Measurements from ENCODE around the gene KLHDC4. TPM values are rescaled to one million over a fixed set of nuclear protein-coding genes. Genes with fewer than 3 reads are reported as not detected.

The KLHDC4 gene
- polyA plus RNA-seq, 1 of the 3 experiments (the other 2 are of a cell fraction) = 51.2 TPM

- Histone ChIP-seq H3K27me3 (ENCODE audit: insufficient read depth) (no peaks in the 10 kb centered on the region), H3K9me2 (no peaks in the 10 kb centered on the region), H3K9ac (no peak overlapping the region), H3K27ac (ENCODE audit: low read depth in 2 of 2, low read length in 1 of 2) (no peak overlapping the region), H3K4me1 (ENCODE audit: control insufficient read depth in 1 of 2, insufficient read depth in 2 of 2, low read depth in 1 of 2, low read length in 1 of 2) (peaks cover 0 to 12% of the 10 kb centered on the region in 2 experiments; a peak in 1 of 4 replicates), H3K79me2 (ENCODE audit: insufficient read depth) (peaks cover 7% of the 10 kb centered on the region; the same call in 1 of the 2 replicates), H3K4me3 (ENCODE audit: low read depth in 2 of 2, low read length in 1 of 2) (no peak overlapping the region), H3K4me2 (no peak overlapping the region), H3K36me3 (replicated peaks in 1 of 2; ENCODE audit: control insufficient read depth in 1 of 2, insufficient read depth in 2 of 2, low read length in 1 of 2) (peaks cover 9 to 15% of the 10 kb centered on the region in 2 experiments), H4K20me1 (ENCODE audit: insufficient read depth) (no peaks in the 10 kb centered on the region; the same call in 1 of the 2 replicates), H3K9me3 (no peaks in the 10 kb centered on the region), H3F3A (replicated peaks; ENCODE audit: insufficient read depth) (no peaks in the 10 kb centered on the region), H2AFZ (ENCODE audit: low read depth) (no peak overlapping the region)
- DNase-seq = no peak
- CTCF ChIA-PET = interaction anchor here (0.8 to 2.4 kb wide), 4 partner anchors 24 to 99 kb away, joined by 3 to 5 read pairs (median 4); no protein-coding TSS in a partner anchor
- WGBS (ENCODE audit: low lambda C conversion rate) = 88% methylated on average over 14 of the region's 14 CpGs
- POLR2A ChIA-PET = no interaction called here
- TF ChIP-seq RAD21 (IDR thresholded peaks at IDR 0.05; ENCODE audit: low read length) (no peak), REST (IDR thresholded peaks at IDR 0.05; ENCODE audit: low read depth, low read length) (no peak), JUND (IDR thresholded peaks at IDR 0.05) (no peak), CTCF (IDR thresholded peaks at IDR 0.05) (no peak), MAX (IDR thresholded peaks at IDR 0.05; ENCODE audit: low read depth) (no peak), TAF1 (IDR thresholded peaks at IDR 0.05; ENCODE audit: borderline replicate concordance, low read depth, low read length) (no peak)
Measured at GRCh38 chr16:87734644-87735043, 31.1 kb downstream of the KLHDC4 start.

- Histone ChIP-seq H3K36me3 (replicated peaks in 1 of 2; ENCODE audit: control insufficient read depth in 1 of 2, insufficient read depth in 2 of 2, low read length in 1 of 2) (peaks cover 9 to 23% of the 10 kb centered on the region in 2 experiments), H3K79me2 (ENCODE audit: insufficient read depth) (peaks cover 7% of the 10 kb centered on the region; the same call in 1 of the 2 replicates), H2AFZ (ENCODE audit: low read depth) (no peak overlapping the region), H3K4me2 (no peak overlapping the region), H3F3A (replicated peaks; ENCODE audit: insufficient read depth) (no peaks in the 10 kb centered on the region), H3K9ac (no peak overlapping the region), H3K9me3 (no peaks in the 10 kb centered on the region), H4K20me1 (ENCODE audit: insufficient read depth) (no peaks in the 10 kb centered on the region; the same call in 1 of the 2 replicates), H3K9me2 (no peaks in the 10 kb centered on the region), H3K27ac (ENCODE audit: low read depth in 2 of 2, low read length in 1 of 2) (no peak overlapping the region), H3K4me1 (ENCODE audit: control insufficient read depth in 1 of 2, insufficient read depth in 2 of 2, low read depth in 1 of 2, low read length in 1 of 2) (peaks cover 0 to 12% of the 10 kb centered on the region in 2 experiments; a peak in 1 of 4 replicates), H3K27me3 (ENCODE audit: insufficient read depth) (no peaks in the 10 kb centered on the region), H3K4me3 (ENCODE audit: low read depth in 2 of 2, low read length in 1 of 2) (no peak overlapping the region)
- POLR2A ChIA-PET = no interaction called here
- WGBS (ENCODE audit: low lambda C conversion rate) = 97% methylated on average over 8 of the region's 11 CpGs
- CTCF ChIA-PET = no interaction called here
- no peak for DNase-seq
- TF ChIP-seq FOXM1 (IDR thresholded peaks at IDR 0.05; ENCODE audit: low read depth) = no peak
- no peak for TF ChIP-seq EP300 (IDR thresholded peaks at IDR 0.05; ENCODE audit: borderline replicate concordance in 1 of 2, low read depth in 1 of 2, low read length in 1 of 2)
- TF ChIP-seq ELF1 (IDR thresholded peaks at IDR 0.05) = no peak
- TF ChIP-seq REST (IDR thresholded peaks at IDR 0.05; ENCODE audit: low read depth, low read length) = no peak
- no peak for TF ChIP-seq PBX3 (IDR thresholded peaks at IDR 0.05)
- TF ChIP-seq IRF3 (IDR thresholded peaks at IDR 0.05; ENCODE audit: low read depth, low read length) = no peak
- TF ChIP-seq USF2 (IDR thresholded peaks at IDR 0.05; ENCODE audit: borderline replicate concordance, low read depth, low read length) = no peak
- no peak for TF ChIP-seq TAF1 (IDR thresholded peaks at IDR 0.05; ENCODE audit: borderline replicate concordance, low read depth, low read length)
Measured at GRCh38 chr16:87733190-87733589, 32.6 kb downstream of the KLHDC4 start.

All from SK-N-SH (cell line).